GM12891 (cell line): ENCODE data around the gene CEP104.

Source experiments
- POLR2A ChIP-seq: IDR thresholded peaks from 2 replicates; pipeline ENCODE4 v1.6.1; 2011; ENCODE audit warnings: low read depth, low read length, control low read depth
- POLR2AphosphoS5 ChIP-seq: IDR thresholded peaks from 2 replicates; pipeline ENCODE4 v1.6.1; 2011; ENCODE audit warnings: low read depth, low read length, control low read depth
- POU2F2 ChIP-seq: IDR thresholded peaks from 2 replicates; pipeline ENCODE4 v1.6.1; 2011; ENCODE audit warnings: low read depth, mild to moderate bottlenecking, control low read depth, low read length, moderate library complexity
- TAF1 ChIP-seq: IDR thresholded peaks from 2 replicates; pipeline ENCODE4 v1.6.1; 2011; ENCODE audit warnings: low read depth, low read length, control low read depth

DNA sequence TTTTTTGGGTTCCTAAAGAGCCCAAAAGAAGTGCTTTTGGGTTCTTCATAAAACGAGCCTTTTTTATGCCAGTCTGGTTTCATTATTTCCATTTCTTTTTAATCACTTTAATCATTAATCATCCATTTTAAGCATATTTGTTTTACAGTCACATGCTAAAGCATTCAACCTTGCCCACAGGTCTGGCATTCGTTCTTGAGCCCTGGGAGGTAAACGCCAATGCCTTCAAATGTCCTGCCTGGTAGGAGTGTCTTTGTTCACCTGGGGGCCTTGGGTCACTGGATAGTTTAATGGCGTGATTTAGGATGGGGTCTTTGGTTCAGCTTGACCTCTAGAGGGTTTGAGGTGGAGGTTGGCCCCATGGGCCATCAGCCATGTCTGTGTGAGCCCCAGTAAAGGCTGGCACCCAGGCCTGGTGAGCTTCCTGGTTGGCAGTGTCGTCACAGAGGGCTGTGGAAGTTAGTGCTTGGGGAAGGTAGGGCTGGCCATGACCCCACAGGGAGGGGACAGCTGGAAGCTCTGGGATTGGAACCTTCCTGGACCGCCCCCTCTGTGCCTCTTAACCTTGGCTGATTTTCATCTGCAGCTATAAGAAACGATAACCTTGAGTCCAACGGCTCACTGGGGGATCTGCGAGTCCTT, 22.9 kb upstream of the CEP104 start:
- TF ChIP-seq POLR2AphosphoS5, result no peak
- TF ChIP-seq POLR2A, result no peak
- TF ChIP-seq TAF1, result no peak
- no peak for TF ChIP-seq POU2F2
